GM19239 (cell line): Measurements from ENCODE around the gene ARNT2.

Experiments used
- DNase-seq: peaks from one replicate; pipeline ENCODE4 v3.0.0; 2011; ENCODE audit warnings: low spot score; ENCODE audit not compliant: insufficient read length
- FAIRE-seq: peaks from 2 replicates; lab custom pipeline; 2011; peaks lifted over from hg19 to GRCh38; lab: Jason Lieb, UNC

The ARNT2 gene

DNA sequence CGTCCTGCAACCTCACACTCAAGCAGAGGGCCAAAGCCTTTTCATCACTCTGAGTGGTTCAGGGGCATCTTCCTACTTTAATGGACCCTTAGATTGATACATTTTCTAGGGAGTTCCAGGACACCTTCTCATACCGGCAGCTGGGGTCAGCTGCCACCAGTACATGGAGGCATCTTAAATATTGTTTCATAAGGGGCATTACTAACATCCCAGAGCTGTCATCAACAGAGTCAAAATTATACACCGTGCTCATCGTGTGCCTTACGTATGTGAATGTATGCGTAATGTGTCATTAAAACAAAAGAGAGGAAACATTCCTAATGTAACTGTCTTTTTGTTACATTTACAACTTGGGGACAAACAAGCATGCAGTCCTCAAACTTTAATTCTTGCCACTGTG lies 57.9 kb downstream of the ARNT2 start:
- DNase-seq = no peak
- FAIRE-seq = no peak

DNA sequence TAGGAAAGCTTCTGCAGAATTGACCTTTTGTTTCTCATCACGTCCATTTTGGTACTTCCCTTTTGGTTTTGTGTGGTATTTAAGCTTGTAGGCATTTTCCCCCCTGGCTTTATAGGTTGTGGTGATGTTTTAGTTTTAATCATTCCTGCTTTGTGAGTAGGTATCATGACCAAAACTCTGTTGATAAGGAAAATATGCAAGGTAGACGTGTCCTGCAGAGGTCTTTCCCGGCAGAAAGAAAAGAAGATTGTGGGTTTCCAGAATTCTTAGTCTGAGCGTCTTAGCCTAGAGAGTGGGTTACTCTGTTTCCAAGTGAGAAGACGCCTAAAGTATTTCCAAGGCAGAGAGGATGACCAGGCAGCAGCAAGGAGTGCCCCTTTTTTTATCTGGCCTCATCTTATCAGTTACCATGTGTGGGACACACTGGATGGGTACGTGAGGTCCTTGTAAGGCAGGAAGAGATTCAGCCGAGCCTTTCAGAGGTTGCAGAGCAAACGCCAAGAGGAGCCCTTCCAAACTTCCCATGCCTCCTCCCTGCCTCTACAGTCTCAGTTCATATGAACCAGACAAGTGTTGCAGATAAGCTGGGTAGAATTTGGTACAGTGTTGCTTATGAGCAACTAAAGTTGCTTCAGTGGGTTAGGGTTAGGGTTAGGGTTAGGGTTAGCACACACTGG lies 58.8 kb downstream of the ARNT2 start:
- DNase-seq (no peak), FAIRE-seq (no peak)

DNA sequence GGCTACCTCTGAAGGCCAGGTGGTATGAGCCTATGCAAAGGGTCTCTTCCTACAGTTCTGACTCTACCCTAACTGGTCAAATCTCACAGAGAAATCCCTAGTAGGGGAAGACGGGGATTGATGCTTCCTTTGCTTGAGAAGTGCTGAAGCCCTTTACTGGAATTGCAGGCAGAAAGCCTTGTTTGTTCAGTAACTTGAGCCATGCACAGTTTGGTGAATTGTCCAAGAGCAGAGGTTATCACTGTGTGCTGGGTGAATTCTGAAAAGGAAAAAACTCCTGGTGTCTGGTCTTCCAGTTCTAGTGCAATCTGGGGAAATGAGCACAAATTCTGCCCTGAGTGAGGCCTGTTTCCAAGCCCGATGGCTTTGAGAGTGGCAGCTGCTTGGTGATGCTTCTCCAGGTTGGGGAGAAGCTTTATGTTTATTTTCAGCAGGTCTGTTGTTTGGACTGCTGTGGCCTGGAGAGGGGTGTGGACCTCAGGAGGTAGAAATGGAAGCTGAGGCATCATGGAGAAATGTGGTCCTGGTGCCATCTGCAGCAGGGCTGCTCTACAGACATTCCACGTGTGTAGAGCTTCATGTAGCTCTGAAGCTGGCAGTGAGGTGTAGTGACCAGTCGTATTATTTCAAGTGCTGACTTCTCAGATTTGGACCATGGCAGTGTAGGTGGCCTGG lies 60.9 kb downstream of the ARNT2 start:
- no peak for DNase-seq

DNA sequence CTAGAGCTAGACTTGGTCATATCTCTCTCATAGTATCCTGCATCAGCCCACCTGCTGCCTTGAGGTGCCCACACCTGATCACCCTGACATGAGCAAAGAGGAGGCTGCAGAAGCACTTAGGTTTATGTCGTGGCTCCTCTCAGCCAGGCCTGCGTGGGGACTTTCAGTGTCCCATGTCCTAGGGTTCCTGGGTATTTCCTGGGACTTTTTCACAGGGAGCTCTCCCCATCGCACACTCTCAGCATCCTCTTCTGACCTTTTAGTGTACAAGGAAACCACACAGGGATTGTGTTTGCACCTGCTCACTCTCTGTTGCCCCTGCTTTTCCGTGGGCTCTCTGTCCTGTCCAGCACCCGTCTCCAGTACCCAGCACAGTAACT lies 61.4 kb downstream of the ARNT2 start:
- DNase-seq (no peak), FAIRE-seq (no peak)

More for the DNA sequence above, 60.9 kb downstream of the ARNT2 start:
- FAIRE-seq = no peak

DNA sequence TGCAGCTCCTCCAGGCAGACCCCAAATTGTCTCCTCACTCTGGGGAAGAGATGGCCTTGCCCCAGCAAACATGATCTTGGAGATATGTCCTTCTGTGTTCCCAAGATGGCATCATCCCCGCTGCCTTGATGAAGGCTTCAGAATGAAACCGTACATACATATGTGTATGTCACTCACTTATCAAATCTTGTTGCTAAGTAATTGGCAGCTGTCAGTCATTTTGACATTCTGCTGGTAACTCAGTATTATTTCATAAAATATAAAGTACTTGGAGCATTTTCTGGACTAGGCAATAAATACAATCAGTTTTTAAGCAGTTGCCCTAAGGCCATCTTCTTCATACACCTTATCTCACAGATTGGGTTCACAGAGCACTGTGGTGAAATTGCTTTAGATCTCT lies 62.4 kb downstream of the ARNT2 start:
- DNase-seq = no peak
- no peak for FAIRE-seq

DNA sequence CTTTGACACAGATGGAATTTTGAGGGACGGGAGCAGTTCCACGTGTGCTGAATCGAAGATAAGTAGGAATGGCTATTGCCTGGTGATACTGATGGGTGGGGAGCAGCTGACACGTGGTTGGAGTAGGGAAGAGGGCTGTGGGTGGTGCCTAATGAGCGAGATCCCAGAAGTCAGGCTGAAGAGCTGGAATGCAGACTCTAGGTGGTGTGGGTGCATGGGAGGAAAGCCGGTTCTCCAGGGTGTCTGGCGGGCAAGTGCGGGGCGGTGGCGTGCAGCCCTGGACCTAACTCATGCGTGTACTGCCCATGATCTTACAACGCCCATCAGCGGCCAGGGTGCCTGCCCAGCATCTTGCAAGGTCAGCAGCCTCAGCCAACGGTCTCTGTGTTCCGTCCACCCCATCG lies 63.1 kb downstream of the ARNT2 start:
- no peak for DNase-seq
- FAIRE-seq = no peak

DNA sequence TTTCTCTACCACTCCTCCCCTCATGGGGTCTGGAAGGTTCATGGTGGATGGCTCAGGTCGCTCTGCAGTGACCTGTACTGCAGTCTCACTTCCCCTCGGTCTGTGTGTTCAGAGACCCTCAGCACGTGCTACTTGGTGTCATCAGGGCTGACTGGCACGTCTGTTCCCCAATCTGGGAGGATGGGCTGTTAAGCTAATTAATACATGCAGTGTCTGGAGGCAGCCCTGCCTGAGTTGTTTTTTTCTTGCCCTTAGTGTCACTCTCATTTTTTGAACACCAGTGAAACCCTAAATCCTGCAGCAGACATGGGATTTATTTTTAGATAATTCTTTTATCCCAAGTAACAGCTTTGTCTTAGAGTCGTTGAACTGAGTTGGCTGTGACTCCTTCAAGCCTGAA lies 64.6 kb downstream of the ARNT2 start:
- no peak for DNase-seq
- FAIRE-seq = no peak

DNA sequence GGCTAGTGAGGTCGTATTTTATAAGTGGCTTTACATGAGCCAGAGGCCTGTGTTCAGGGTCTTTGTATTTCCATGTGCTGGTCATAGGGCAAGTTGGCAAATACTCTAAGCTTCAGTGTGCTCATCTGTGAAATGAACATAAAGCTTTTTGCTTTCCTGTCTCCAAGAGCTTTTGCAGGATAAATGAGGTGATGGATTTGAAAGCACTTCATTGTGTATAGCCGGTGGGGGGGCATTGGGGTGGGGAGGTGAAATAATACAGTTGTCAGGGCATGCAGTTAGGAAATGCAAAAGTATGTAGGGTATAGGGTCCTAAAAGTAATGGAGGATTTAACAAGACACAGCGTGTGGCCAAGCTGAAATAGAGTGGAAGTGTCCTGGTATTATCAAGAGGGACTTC lies 67.7 kb downstream of the ARNT2 start:
- DNase-seq = no peak
- FAIRE-seq = no peak

DNA sequence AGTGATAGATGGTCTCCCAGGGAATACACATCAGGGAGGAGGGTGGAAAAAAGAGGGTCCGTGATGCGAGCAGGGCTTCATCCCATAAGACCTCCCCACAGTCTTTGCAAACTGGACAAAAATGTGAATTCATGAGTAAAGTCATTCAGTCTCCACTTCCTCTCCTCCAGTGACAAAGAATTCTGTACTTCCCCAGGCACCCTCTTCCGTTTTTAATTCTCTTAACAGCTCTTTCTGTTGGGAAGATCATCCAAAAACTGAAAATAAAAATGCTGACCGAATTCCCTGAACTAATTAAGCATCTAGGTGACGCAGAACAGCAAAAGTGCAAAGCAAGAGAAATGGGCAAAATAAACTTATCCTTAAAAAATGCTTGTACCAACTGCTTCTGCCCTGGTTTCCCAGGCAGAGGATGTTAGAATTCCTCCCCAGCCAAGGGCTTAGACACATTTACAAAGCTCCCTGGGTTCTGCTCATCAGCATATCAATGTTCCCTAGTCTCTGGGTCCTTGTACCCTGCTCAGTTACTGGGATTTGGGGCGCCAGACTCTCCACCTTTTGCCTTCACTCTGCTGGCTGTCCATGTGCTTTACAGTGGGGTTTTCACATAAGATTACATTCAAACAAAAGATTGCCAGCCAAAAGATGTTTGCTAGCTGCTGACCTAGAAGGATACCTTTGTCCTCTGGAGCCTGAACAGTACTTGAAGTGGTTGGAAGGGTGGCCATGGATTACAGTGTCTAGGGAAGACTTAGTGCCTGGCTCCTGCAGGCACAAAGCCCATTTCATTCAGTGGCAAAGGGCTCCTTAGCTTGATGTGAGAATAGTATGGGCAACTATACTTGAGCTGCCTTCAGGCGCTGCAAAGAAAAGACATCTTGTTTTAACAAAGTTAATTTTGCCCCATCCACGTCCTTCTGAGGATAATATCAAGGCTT lies 69.4 kb downstream of the ARNT2 start:
- DNase-seq (no peak), FAIRE-seq (no peak)

DNA sequence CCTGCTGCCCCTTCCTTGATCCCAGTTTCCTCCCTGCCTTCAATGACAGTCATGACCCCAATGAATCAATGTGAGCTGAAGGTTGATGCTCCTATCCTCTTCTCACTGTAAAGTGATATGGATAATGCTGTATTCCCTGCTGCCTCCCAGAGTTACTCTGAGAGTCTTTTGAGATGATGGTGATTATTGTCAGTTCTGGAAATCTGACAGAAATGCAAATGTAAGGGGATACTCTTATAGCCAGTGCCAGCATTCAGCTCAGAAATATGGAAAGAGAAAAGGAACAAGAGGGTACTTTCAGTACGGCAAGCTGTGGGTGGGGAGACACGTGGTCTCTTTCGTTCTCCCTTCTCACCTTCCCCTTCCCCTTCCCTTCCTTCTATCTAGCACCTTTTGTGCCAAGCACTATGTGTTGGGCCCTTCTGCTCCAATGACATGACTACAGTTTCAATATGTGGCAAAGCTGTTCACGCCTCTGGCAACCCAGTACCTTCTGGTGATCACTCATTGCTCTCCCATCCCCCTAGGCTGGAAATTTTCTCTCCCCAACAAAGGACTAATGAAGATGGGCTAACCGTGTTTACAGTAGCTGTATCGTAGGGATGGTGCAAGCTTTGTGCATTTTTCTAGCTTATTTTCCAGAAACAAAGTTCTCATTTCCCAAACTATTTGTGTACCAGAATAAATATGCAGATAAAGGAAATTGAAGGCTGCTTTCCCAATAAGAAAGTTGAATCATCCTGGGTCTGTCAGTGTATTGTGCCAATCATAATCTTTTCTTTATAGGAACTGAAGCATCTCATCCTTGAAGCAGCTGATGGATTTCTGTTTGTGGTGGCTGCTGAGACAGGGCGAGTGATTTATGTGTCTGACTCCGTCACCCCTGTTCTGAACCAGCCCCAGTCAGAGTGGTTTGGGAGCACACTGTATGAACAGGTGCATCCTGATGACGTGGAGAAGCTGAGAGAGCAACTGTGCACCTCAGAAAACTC lies 70.3 kb downstream of the ARNT2 start:
- FAIRE-seq (no peak), DNase-seq (no peak)

DNA sequence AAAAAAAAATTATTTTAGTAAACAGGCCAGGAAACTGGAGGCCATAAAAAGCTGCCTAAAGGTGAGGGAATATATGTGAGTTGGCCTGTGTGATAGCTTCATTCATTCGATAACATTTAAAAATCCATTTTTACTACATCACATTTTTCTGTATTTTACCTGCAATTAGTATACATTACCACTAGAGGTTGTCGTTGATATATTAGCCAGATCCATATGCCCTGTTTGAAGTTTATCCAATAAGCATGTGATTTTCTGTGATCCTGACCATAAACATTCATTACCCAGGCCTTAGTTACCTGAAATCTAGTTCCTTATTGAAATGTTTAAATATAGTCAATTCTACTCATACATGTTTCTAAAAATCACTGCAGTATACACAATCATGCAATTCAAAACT lies 71.4 kb downstream of the ARNT2 start:
- FAIRE-seq = no peak
- no peak for DNase-seq

DNA sequence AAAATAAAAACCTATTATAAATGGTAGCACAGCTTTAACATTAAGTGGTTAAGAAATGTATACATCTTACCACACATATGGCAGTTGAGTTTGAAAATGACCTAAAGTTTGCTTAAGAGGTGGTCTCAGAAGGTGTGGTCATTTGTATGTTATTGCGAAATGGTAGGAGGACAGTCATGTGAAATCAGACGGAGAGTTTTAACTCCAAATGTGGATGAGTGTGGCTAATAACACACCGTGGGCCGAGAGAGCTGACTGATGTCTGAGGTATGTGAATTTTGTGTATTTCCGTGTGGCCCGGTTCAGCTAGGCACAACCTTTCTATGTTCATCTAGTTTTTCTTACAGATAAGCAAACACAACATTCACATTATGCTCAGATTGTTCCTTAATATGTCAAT lies 71.9 kb downstream of the ARNT2 start:
- no peak for FAIRE-seq
- no peak for DNase-seq

DNA sequence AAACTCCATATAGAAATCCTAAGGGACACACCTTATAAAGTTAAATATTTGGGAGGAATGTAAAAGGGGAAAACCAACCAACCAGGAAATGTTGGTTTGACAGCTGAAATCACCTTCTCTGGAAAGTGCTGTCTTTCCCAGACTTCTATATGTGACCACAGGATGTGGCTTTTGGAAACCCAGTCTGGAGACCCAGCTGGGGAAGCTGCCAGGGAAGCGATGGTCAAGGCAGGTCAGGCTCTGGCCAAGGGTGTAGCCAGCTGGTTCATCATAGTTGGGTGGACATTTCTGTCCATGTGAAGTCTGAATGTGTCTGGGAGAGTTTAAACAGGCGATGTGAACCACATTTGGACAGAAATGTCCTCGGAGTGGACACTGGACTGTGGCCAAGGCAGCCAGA lies 73.9 kb downstream of the ARNT2 start:
- FAIRE-seq (no peak), DNase-seq (no peak)

DNA sequence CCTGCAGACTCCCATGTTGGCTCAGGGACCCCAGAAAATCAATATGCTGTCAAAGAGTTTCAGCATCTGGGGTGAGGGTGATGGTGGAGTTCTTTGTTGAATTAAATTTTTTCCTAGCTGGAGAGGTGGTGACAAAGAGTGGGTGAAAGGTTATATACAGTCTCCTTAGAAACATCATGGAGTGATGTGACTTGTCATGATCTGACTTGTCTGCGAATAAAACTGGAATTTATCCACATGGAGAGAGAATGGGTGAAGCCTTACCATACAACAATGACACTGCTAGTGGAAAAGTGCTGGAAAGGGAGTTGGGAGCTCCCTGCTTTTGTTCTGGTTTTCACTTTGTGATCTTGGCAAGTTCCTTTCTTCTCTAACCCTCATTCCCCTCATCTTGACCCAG lies 75.0 kb downstream of the ARNT2 start:
- FAIRE-seq (no peak), DNase-seq (no peak)

DNA sequence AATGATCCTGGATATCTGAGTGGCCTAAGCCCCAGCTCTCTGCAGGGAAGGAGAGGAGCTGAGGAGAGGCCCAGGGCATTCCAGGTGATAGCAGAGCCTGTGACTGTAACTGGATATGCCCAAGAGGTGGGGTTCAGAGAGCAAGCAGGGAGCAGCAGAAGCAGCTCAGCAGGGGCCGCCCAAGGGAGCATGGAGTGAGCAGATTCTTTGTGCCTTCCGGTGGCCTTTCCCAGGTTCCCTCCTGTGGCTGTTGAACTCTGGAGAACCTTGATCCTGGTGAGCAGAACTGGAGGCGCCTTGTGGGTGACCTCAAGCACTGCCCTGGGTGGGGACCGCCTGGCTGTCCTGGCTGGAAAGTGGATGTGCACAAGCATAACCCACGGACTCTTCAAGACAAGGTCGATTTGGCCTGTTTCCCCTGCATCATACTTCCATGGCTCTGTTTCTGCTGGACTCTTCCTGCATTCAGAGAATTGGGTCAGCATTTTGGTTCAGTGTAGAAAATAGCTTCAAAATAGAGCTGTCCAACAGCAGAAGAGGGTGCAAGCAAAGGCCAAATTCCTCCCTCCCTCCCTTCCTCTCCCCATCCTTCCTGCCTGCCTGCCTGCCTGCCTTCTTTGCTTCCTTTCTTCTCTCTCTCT lies 76.1 kb downstream of the ARNT2 start:
- FAIRE-seq (no peak), DNase-seq (no peak)

DNA sequence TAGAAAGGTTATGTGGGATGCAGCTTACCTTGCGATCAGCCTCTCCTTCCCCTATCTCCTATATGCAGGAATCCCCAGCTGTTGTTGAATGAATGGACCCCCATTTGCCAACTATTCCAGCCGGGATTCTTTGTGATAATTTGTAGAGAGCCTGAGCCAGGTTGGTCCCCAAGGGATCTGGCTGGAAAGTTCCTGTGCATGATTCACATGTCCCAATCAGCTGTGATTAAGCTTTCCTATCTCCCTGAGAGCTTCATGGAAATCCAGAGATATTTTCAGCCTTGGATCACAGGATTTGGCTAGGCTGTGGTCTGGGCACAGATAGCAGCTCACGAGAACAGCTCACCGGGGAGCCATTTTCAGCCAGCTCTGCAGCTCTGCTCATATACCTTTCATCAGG lies 76.7 kb downstream of the ARNT2 start:
- FAIRE-seq = no peak
- no peak for DNase-seq

DNA sequence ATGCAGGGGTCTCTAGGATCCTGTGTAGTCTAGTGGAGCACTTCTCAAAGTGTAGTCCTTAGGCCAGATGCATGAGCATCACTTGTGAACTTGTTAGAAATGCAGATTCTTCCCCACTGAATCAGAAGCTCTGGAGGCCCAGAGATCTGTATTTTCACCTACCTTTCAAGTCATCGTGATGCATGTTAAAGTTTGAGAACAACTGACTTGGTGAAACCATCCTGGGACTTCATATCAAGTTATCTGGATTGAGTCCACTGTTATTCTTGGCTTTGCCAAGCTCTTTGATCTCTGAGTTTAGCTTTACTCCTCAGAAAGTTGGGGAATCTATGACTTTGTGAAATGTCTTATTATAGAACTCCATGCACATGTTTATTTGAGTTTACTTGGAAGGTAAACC lies 78.5 kb downstream of the ARNT2 start:
- no peak for FAIRE-seq

DNA sequence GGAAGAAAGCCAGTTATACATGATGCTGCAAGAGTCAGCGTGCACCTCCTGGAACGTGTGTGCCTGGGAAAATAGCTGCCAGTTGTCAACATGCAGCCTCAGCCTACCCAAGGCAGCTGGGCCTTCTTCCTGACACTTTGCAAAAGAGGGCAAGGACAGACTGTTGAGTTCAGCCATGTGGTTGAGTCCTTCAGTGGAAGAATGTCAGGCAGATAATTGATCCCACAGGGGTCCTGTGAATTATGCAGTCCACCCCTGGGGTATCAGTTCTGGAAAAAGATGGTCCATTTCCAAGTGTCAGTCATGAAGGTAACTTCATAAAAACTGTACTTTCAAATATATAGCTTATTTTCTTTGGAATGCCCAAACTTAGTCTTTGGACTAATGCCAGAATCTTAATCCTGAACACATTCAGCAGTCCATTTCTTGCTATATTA lies 79.6 kb downstream of the ARNT2 start:
- DNase-seq (no peak), FAIRE-seq (no peak)

More for the DNA sequence above, 78.5 kb downstream of the ARNT2 start:
- DNase-seq = no peak

DNA sequence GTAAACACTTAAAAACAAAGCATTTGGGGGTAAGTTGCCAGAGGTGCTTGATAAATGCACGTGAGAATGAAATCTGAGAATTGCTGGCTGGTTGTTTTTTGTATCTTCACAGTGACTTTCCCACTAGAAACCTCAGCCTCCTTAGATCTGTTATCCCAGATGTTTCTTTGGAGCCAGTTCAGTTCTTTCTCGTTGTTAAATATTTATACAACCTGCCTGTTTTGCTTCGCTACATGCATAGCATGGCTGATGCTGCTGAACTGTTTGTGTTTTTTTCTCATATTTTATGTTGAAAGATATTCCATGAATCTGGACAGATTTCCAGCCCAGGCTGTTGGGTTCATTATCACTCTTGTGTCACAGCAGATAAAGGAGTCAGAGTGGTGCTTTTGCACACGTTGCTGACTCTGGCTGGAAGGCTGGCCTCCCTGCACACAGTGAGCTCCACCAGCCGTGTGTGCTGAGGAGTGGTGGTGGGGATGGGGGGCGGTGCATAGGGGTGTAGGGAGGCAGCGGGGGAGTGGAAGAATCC lies 80.2 kb downstream of the ARNT2 start:
- FAIRE-seq (no peak), DNase-seq (no peak)
